IMR-90 (cell line): ENCODE measurements around the gene CDK2AP2. TPM values are rescaled to one million over a fixed set of nuclear protein-coding genes. Genes with fewer than 3 reads are reported as not detected.
A peak's percentile ranks its signal among the peaks of the same experiment; 100 is the strongest.

Experiments used
- ATAC-seq: fragments of 200-7000 bp; cut with Tn5 transposase; 2 replicates; pipeline ENCODE4 v1.9.1; 2020; ENCODE audit warnings: low read depth, mild to moderate bottlenecking, moderate library complexity
- BruUV-seq: library from RNA; stranded (reverse); fragments of 400-500 nt; replicated peaks from 2 replicates; lab custom pipeline; 2021; lab: Mats Ljungman, UMichigan
- CTCF ChIA-PET: fragments of 300-600 bp; formaldehyde crosslinking; extraction: SDS; loops from one replicate; lab custom pipeline; 2021; ENCODE audit warnings: antibody characterized with exemption; lab: Yijun Ruan, JAX
- POLR2A ChIA-PET: fragments of 300-600 bp; sonication (Branson Sonifier 250); formaldehyde crosslinking; loops from one replicate; lab custom pipeline; 2022; ENCODE audit warnings: antibody characterized with exemption; ENCODE audit not compliant: unreplicated experiment; lab: Charles Lee
- DNase-seq: peaks from one replicate; pipeline ENCODE4 v3.0.0; 2013
- H2AFZ ChIP-seq: replicated peaks from 2 replicates; pipeline ENCODE3; 2013; ENCODE audit warnings: low read length, mild to moderate bottlenecking; ENCODE audit not compliant: poor library complexity
- H2AK5ac ChIP-seq: 2 replicates; pipeline ENCODE4 v1.6.1; 2013; ENCODE audit warnings: low read depth, low read length, inconsistent platforms
- H2AK9ac ChIP-seq: replicated peaks from 2 replicates; pipeline ENCODE3; 2013; ENCODE audit warnings: mild to moderate bottlenecking, low read depth, low read length, moderate library complexity; ENCODE audit not compliant: poor library complexity
- H2BK120ac ChIP-seq: 2 replicates; pipeline ENCODE4 v1.6.1; 2013; ENCODE audit warnings: low read depth, low read length, inconsistent platforms
- H2BK15ac ChIP-seq: 3 replicates; pipeline ENCODE4 v1.6.1; 2013; ENCODE audit warnings: low read depth, low read length, inconsistent platforms
- H2BK20ac ChIP-seq: 2 replicates; pipeline ENCODE4 v1.6.1; 2013; ENCODE audit warnings: low read depth, mild to moderate bottlenecking, inconsistent platforms, low read length, moderate library complexity
- H2BK5ac ChIP-seq: 2 replicates; pipeline ENCODE4 v1.6.1; 2013; ENCODE audit warnings: mild to moderate bottlenecking, low read depth, low read length, inconsistent platforms; ENCODE audit not compliant: poor library complexity, severe bottlenecking
- H3K14ac ChIP-seq: replicated peaks from 2 replicates; pipeline ENCODE4 v1.6.1; 2013; ENCODE audit warnings: low read depth, low read length, inconsistent platforms
- H3K18ac ChIP-seq: 2 replicates; pipeline ENCODE4 v1.6.1; 2013; ENCODE audit warnings: low read depth, low read length, control low read depth
- H3K23ac ChIP-seq: 2 replicates; pipeline ENCODE4 v1.6.1; 2013; ENCODE audit warnings: low read depth, low read length, inconsistent platforms
- H3K27ac ChIP-seq: 2 replicates; pipeline ENCODE4 v1.5.1; 2013; ENCODE audit warnings: mild to moderate bottlenecking, control low read depth, low read length; ENCODE audit not compliant: insufficient read depth
- H3K27me3 ChIP-seq: 2 replicates; pipeline ENCODE4 v1.6.1; 2013; ENCODE audit warnings: low read length; ENCODE audit not compliant: control insufficient read depth, insufficient read depth
- H3K36me3 ChIP-seq: 2 replicates; pipeline ENCODE4 v1.6.1; 2013; ENCODE audit warnings: low read length, mixed read lengths; ENCODE audit not compliant: control insufficient read depth, insufficient read depth
- H3K4ac ChIP-seq: 2 replicates; pipeline ENCODE4 v1.6.1; 2013; ENCODE audit warnings: low read depth, low read length, inconsistent platforms
- H3K4me1 ChIP-seq: 2 replicates; pipeline ENCODE4 v1.6.1; 2013; ENCODE audit warnings: low read length, mixed read lengths; ENCODE audit not compliant: control insufficient read depth, insufficient read depth
- H3K4me2 ChIP-seq: 2 replicates; pipeline ENCODE4 v1.6.1; 2013; ENCODE audit warnings: low read depth, mild to moderate bottlenecking, control low read depth, low read length, moderate library complexity
- H3K4me3 ChIP-seq: 2 replicates; pipeline ENCODE4 v1.5.1; 2013; ENCODE audit warnings: low read depth, mild to moderate bottlenecking, control low read depth, low read length, moderate library complexity; ENCODE audit not compliant: insufficient read depth
- H3K56ac ChIP-seq: 2 replicates; pipeline ENCODE4 v1.6.1; 2013; ENCODE audit warnings: low read length, inconsistent platforms; ENCODE audit not compliant: insufficient read depth; ENCODE audit errors: extremely low read depth
- H3K79me1 ChIP-seq, 2 experiments: 2 replicates each; pipeline ENCODE4 v1.6.1; 2013; ENCODE audit warnings: low read length in 2 of 2, inconsistent platforms in 1 of 2, low read depth in 1 of 2
- H3K9ac ChIP-seq: 2 replicates; pipeline ENCODE4 v1.6.1; 2013; ENCODE audit warnings: low read depth, low read length, control low read depth
- H3K9me1 ChIP-seq: 2 replicates; pipeline ENCODE4 v1.6.1; 2013; ENCODE audit warnings: low read length, inconsistent platforms; ENCODE audit not compliant: insufficient read depth
- H3K9me3 ChIP-seq: 2 replicates; pipeline ENCODE4 v1.6.1; 2013; ENCODE audit warnings: low read length; ENCODE audit not compliant: control insufficient read depth, insufficient read depth
- H4K20me1 ChIP-seq: 2 replicates; pipeline ENCODE4 v1.6.1; 2013; ENCODE audit warnings: low read length, inconsistent platforms; ENCODE audit not compliant: insufficient read depth
- H4K5ac ChIP-seq: 2 replicates; pipeline ENCODE4 v1.6.1; 2013; ENCODE audit warnings: mild to moderate bottlenecking, low read depth, low read length, control low read depth
- H4K8ac ChIP-seq, 2 experiments: 2 replicates each; pipeline ENCODE4 v1.6.1; 2013; ENCODE audit warnings: low read depth in 2 of 2, low read length in 2 of 2, control low read depth in 1 of 2, inconsistent platforms in 1 of 2
- H4K91ac ChIP-seq: 2 replicates; pipeline ENCODE4 v1.6.1; 2013; ENCODE audit warnings: low read depth, low read length, inconsistent platforms; ENCODE audit not compliant: insufficient read depth
- BHLHE40 ChIP-seq: fragments of 150-350 bp; IDR thresholded peaks from 2 replicates; pipeline ENCODE4 v1.6.1; 2016; ENCODE audit warnings: mild to moderate bottlenecking, low read depth, low read length
- CEBPB ChIP-seq: IDR thresholded peaks from 2 replicates; pipeline ENCODE4 v1.6.1; 2012; ENCODE audit warnings: low read depth, low read length, improper control_type of control experiment
- CHD1 ChIP-seq: IDR thresholded peaks from 2 replicates; pipeline ENCODE4 v1.6.1; 2012; ENCODE audit warnings: low read depth, low read length, improper control_type of control experiment
- CTCF ChIP-seq: conservative IDR thresholded peaks from 2 replicates; pipeline ENCODE4 v1.5.1; 2012; ENCODE audit warnings: mild to moderate bottlenecking, low read depth, low read length, improper control_type of control experiment
- FOS ChIP-seq: fragments of 150-350 bp; IDR thresholded peaks from 2 replicates; pipeline ENCODE4 v1.6.1; 2016; ENCODE audit warnings: low read depth, low read length
- MAFK ChIP-seq: IDR thresholded peaks from 2 replicates; pipeline ENCODE4 v1.6.1; 2012; ENCODE audit warnings: low read depth, low read length, improper control_type of control experiment
- MAZ ChIP-seq: IDR thresholded peaks from 2 replicates; pipeline ENCODE4 v1.6.1; 2012; ENCODE audit warnings: low read depth, mild to moderate bottlenecking, low read length, improper control_type of control experiment, moderate library complexity, borderline replicate concordance
- MXI1 ChIP-seq: IDR thresholded peaks from 2 replicates; pipeline ENCODE4 v1.6.1; 2012; ENCODE audit warnings: low read depth, mild to moderate bottlenecking, low read length, moderate library complexity, borderline replicate concordance
- POLR2A ChIP-seq: IDR thresholded peaks from 2 replicates; pipeline ENCODE4 v1.6.1; 2012; ENCODE audit warnings: mild to moderate bottlenecking, low read depth, low read length
- RAD21 ChIP-seq: IDR thresholded peaks from 2 replicates; pipeline ENCODE4 v1.6.1; 2012; ENCODE audit warnings: low read length, improper control_type of control experiment
- RCOR1 ChIP-seq: IDR thresholded peaks from 2 replicates; pipeline ENCODE4 v1.6.1; 2012; ENCODE audit warnings: mild to moderate bottlenecking, low read length, improper control_type of control experiment; ENCODE audit not compliant: insufficient replicate concordance
- RFX5 ChIP-seq: IDR thresholded peaks from 2 replicates; pipeline ENCODE4 v1.8.0; 2012; ENCODE audit warnings: low read depth, mild to moderate bottlenecking, low read length, moderate library complexity
- SMC3 ChIP-seq: fragments of 150-350 bp; IDR thresholded peaks from 2 replicates; pipeline ENCODE4 v1.6.1; 2016; ENCODE audit warnings: low read depth, mild to moderate bottlenecking, antibody characterized with exemption, low read length, moderate library complexity
- WGBS, 2 experiments: methylation state at CpG; one replicate each; pipeline versions ENCODE4 v1.1.5 to v1.1.7; 2013; ENCODE audit warnings: missing lambda C conversion rate in 2 of 2; ENCODE audit not compliant: insufficient read length in 1 of 2; ENCODE audit errors: extremely low coverage in 2 of 2; 5-methylcytosine and 5-hydroxymethylcytosine counted together
- dilution Hi-C: fragments of 300-500 bp; cut with HindIII; formaldehyde crosslinking; loops from one replicate; pipeline ENCODE4 v1.14.3; 2018; ENCODE audit warnings: low sequenced_read_pairs; ENCODE audit not compliant: unreplicated experiment
- in situ Hi-C: fragments of 300-500 bp; cut with MboI; formaldehyde crosslinking; loops from 3 replicates; pipeline ENCODE4 v1.14.3; 2019; ENCODE audit warnings: low sequenced_read_pairs, inconsistent platforms, mixed read lengths
- intact Hi-C: fragments of 100-400 bp; cut with micrococcal nuclease; formaldehyde crosslinking; loops from 2 replicates; pipeline ENCODE4 v1.10.0; 2022
- polyA plus RNA-seq, 3 experiments: library from polyadenylated mRNA; depleted of rRNA; stranded (reverse); fragments of >200 nt; gene quantifications; 2 replicates each; pipeline ENCODE4 v1.2.3, GENCODE V29; 2012; ENCODE audit warnings: low replicate concordance in 1 of 3
- total RNA-seq: library from RNA; depleted of rRNA; stranded (reverse); fragments of >200 nt; gene quantifications from 2 replicates; pipeline ENCODE4 v1.2.3, GENCODE V29; 2012
- TF ChIP-seq, protein P1 (sequence below): fragments of 150-350 bp; IDR thresholded peaks from 2 replicates; pipeline ENCODE4 v1.6.1; 2016; ENCODE audit warnings: low read depth, mild to moderate bottlenecking, low read length, moderate library complexity, borderline replicate concordance

CDK2AP2 gene
- total and polyA plus RNA-seq, 2 of the 4 experiments (the other 2 are of a cell fraction), result 8.1 to 44.7 TPM

- H3K4me2 ChIP-seq, result no peak overlapping the region
Observed at GRCh38 chr11:67543585-67543984, 35.6 kb upstream of the CDK2AP2 start.

More at GRCh38 chr11:67543585-67543984, 35.6 kb upstream of the CDK2AP2 start:
- Histone ChIP-seq H3K4me3 (no peak overlapping the region), H2BK5ac (no peak overlapping the region), H3K27me3 (peaks cover 25% of the 10 kb centered on the region), H2BK15ac (no peak overlapping the region), H4K5ac (no peak overlapping the region), H3K9me1 (no peaks in the 10 kb centered on the region), H4K8ac (no peak overlapping the region), H3K9ac (no peak overlapping the region), H3K27ac (no peak overlapping the region), H3K79me1 (no peaks in the 10 kb centered on the region), H3K23ac (no peak overlapping the region), H2AFZ (no peak overlapping the region), H2AK5ac (no peak overlapping the region), H3K4ac (no peak overlapping the region), H3K9me3 (no peaks in the 10 kb centered on the region), H3K18ac (no peak overlapping the region), H4K91ac (no peak overlapping the region), H2AK9ac (peak overlapping the region; percentile 8), H3K56ac (no peak overlapping the region), H2BK120ac (no peak overlapping the region), H2BK20ac (no peak overlapping the region), H3K36me3 (no peaks in the 10 kb centered on the region), H4K20me1 (no peaks in the 10 kb centered on the region), H3K4me1 (no peaks in the 10 kb centered on the region), H3K14ac (no peak overlapping the region)
- ATAC-seq, result no peak
- no peak for DNase-seq
- BruUV-seq, result no TSS peak
- ChIA-PET POLR2A (no interaction called here), CTCF (no interaction called here)
- dilution Hi-C loops (no loop called here), in situ Hi-C loops (no loop called here), intact Hi-C loops (no loop called here)
- no peak for TF ChIP-seq RAD21
- TF ChIP-seq MXI1, result no peak
- no peak for TF ChIP-seq SMC3
- no peak for TF ChIP-seq CTCF
- no peak for TF ChIP-seq BHLHE40
- no peak for TF ChIP-seq CEBPB
- no peak for TF ChIP-seq POLR2A
- no peak for TF ChIP-seq MAFK
- no peak for TF ChIP-seq MAZ
- no peak for TF ChIP-seq RFX5
- TF ChIP-seq RCOR1, result no peak
- TF ChIP-seq CHD1, result no peak
- TF ChIP-seq, protein P1, sequence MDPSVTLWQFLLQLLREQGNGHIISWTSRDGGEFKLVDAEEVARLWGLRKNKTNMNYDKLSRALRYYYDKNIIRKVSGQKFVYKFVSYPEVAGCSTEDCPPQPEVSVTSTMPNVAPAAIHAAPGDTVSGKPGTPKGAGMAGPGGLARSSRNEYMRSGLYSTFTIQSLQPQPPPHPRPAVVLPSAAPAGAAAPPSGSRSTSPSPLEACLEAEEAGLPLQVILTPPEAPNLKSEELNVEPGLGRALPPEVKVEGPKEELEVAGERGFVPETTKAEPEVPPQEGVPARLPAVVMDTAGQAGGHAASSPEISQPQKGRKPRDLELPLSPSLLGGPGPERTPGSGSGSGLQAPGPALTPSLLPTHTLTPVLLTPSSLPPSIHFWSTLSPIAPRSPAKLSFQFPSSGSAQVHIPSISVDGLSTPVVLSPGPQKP, result no peak
- TF ChIP-seq FOS, result no peak
- WGBS, 2 experiments, result 42% methylated on average over 2 of the region's 2 CpGs; no CpG with 5 or more reads in 1 of the 2 experiments
